Breast epithelium (tissue), 4 donors: ENCODE results near the gene ASPDH. TPM values are rescaled to one million over a fixed set of nuclear protein-coding genes. Genes with fewer than 3 reads are reported as not detected.

Experiments used
- DNase-seq, 2 donors: peaks; one replicate each; pipeline ENCODE4 v3.0.0-alpha.2; 2019; ENCODE audit warnings: low spot score in 2 of 2
- H3K27ac ChIP-seq, 2 donors: fragments of 200-600 bp; sonication (generic) in 1 of 2; one replicate each; pipeline ENCODE4 v1.5.1; 2016 to 2019; ENCODE audit warnings: mild to moderate bottlenecking in 1 of 2
- H3K27me3 ChIP-seq, 2 donors: fragments of 200-600 bp; sonication (generic) in 1 of 2; one replicate each; pipeline versions ENCODE4 v1.5.1 to v1.6.0; 2017 to 2019; ENCODE audit warnings: control low read depth in 1 of 2, mild to moderate bottlenecking in 1 of 2
- H3K36me3 ChIP-seq: fragments of 200-600 bp; one replicate; pipeline ENCODE4 v1.5.1; 2019
- H3K4me1 ChIP-seq, 2 donors: fragments of 200-600 bp; sonication (generic); one replicate each; pipeline ENCODE4 v1.5.1; 2016 to 2019; ENCODE audit warnings: control low read depth in 1 of 2
- H3K4me3 ChIP-seq, 3 donors: fragments of 200-600 bp; sonication (generic); 1 replicate in 2 of 3; 2 replicates in 1 of 3; pipeline ENCODE4 v1.5.1; 2016 to 2019; ENCODE audit warnings: mild to moderate bottlenecking in 3 of 3, moderate library complexity in 2 of 3
- H3K9me3 ChIP-seq, 2 donors: fragments of 200-600 bp; sonication (generic) in 1 of 2; one replicate each; pipeline ENCODE4 v1.5.1; 2016 to 2019; ENCODE audit warnings: control low read depth in 1 of 2
- POLR2A ChIP-seq: fragments of 450-650 bp; IDR thresholded peaks from one replicate; pipeline ENCODE4 v1.6.1; 2016; ENCODE audit warnings: antibody characterized with exemption, mild to moderate bottlenecking, moderate library complexity
- POLR2AphosphoS5 ChIP-seq, 3 donors: sonication (generic); formaldehyde crosslinking; IDR thresholded peaks; one replicate each; pipeline ENCODE4 v1.6.1; 2017; ENCODE audit warnings: antibody characterized with exemption in 3 of 3
- intact Hi-C: fragments of 100-400 bp; cut with DNase I; formaldehyde crosslinking; loops from one replicate; pipeline ENCODE4 v1.15.1; 2023; ENCODE audit warnings: low total_unique reads
- total RNA-seq, 3 donors: library from RNA; depleted of rRNA; stranded (reverse); fragments of >200 nt; gene quantifications; one replicate each; pipeline ENCODE4 v1.1.0, GENCODE V29; 2016
- TF ChIP-seq, protein P1 (sequence below), 3 donors: fragments of 450-650 bp; IDR thresholded peaks; one replicate each; pipeline ENCODE4 v1.5.1; 2016 to 2017; ENCODE audit warnings: antibody characterized with exemption in 3 of 3, mild to moderate bottlenecking in 3 of 3, moderate library complexity in 3 of 3

The ASPDH gene
- total RNA-seq, 3 donors from 2014 or later = not detected

DNA sequence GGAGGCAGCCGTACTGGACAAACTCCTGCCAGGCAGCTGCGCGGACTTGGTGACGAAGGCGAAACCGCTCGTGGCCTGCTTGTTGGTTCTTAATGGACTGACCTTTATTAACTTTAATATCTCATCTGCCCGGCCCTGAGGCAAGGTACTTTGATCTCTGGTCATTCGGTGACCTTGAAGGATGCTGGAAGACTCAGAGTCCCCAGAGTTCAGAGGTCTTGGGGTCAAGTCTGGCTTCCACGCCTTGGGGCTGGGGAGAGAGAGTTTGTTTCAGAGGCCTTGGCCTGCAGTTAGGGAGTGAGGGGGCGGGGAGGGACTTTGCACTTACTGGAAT is 47.0 kb downstream of the ASPDH start:
- Histone ChIP-seq H3K9me3 (no peaks in the 10 kb centered on the region), H3K4me3 (no peak overlapping the region), H3K27ac (no peak overlapping the region), H3K36me3 (no peaks in the 10 kb centered on the region), H3K27me3 (peaks cover 0 to 6% of the 10 kb centered on the region in 2 donors), H3K4me1 (no peaks in the 10 kb centered on the region)
- no peak for DNase-seq
- intact Hi-C loops = loop anchor here (5.0 kb wide), 1 partner anchor 401 kb away; no protein-coding TSS in a partner anchor
- TF ChIP-seq, protein P1, sequence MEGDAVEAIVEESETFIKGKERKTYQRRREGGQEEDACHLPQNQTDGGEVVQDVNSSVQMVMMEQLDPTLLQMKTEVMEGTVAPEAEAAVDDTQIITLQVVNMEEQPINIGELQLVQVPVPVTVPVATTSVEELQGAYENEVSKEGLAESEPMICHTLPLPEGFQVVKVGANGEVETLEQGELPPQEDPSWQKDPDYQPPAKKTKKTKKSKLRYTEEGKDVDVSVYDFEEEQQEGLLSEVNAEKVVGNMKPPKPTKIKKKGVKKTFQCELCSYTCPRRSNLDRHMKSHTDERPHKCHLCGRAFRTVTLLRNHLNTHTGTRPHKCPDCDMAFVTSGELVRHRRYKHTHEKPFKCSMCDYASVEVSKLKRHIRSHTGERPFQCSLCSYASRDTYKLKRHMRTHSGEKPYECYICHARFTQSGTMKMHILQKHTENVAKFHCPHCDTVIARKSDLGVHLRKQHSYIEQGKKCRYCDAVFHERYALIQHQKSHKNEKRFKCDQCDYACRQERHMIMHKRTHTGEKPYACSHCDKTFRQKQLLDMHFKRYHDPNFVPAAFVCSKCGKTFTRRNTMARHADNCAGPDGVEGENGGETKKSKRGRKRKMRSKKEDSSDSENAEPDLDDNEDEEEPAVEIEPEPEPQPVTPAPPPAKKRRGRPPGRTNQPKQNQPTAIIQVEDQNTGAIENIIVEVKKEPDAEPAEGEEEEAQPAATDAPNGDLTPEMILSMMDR (IDR thresholded peaks at IDR 0.05) = no peak
- TF ChIP-seq POLR2AphosphoS5 (IDR thresholded peaks at IDR 0.05) (no peak), POLR2A (no peak)

DNA sequence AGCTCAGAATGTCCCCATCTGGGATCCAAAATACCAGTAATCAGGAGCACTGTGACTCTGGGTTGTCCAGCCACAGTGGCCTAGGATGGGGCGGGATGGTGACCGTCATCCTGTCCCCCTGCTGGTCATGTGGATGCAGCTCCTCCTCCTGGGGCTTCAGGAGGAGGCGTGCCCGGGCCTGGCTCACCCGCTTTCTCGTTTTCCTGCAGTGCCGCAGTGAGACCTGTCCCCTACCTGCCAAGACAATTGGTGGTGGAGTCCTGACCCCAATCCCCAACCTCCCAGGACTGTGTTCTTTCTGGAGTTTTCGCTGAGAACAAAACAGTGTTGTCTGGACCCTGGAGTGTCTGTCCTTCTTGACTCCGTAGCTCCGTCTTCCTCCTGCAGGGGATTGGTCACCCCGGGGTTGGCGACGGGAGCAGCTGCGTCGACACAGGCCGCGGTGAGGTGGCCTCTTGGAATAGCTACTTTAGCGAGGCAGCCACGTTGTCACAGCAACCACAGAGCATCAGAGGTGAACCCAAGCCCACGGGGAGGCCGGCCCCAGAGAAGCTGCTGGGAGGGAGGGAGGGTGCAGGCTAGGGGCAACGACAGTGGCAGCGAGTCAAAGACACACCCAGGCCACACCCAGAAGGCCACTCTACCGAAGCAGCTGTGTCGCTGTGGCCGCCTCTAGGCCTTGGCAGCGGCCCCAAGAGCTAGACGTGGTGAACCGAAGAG is 47.6 kb downstream of the ASPDH start:
- H3K4me1 ChIP-seq = no peaks in the 10 kb centered on the region
- H3K36me3 ChIP-seq = no peaks in the 10 kb centered on the region
- intact Hi-C loops = loop anchor here (2.0 to 5.0 kb wide), 2 partner anchors 37 to 401 kb away; no protein-coding TSS in a partner anchor
- DNase-seq = no peak
- H3K4me3 ChIP-seq = no peak overlapping the region
- no peak overlapping the region for H3K27ac ChIP-seq
- no peaks in the 10 kb centered on the region for H3K9me3 ChIP-seq
- TF ChIP-seq, protein P1 (IDR thresholded peaks at IDR 0.05) = no peak
- no peak for TF ChIP-seq POLR2AphosphoS5 (IDR thresholded peaks at IDR 0.05)
- no peak for TF ChIP-seq POLR2A
- H3K27me3 ChIP-seq = peaks cover 0 to 9% of the 10 kb centered on the region in 2 donors

DNA sequence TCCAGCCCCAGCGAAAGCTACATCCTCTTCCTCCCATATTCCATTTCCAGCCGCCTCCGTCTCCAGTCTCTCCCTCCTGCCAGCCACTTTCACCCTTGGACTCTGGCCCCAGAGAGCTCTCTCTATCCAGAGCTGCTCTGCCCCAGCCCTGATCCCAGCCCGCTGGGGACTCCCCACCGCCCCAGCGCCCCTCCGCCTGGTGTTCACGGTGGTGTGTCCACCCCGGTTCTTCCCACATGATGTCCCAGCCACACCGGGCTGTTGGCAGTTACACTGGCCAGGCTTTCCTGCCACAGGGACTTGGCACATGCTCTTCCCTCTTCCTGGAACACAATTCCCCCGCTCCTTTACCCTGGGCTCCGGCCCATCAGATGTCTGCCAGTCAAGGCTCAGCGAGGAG is 48.7 kb downstream of the ASPDH start:
- TF ChIP-seq, protein P1 (IDR thresholded peaks at IDR 0.05) = no peak
- TF ChIP-seq POLR2A (no peak), POLR2AphosphoS5 (IDR thresholded peaks at IDR 0.05) (no peak)
- no peak overlapping the region for H3K4me3 ChIP-seq
- no peaks in the 10 kb centered on the region for H3K9me3 ChIP-seq
- no peak overlapping the region for H3K27ac ChIP-seq
- peaks cover 0 to 12% of the 10 kb centered on the region in 2 donors for H3K27me3 ChIP-seq
- intact Hi-C loops = loop anchor here (2.0 to 5.0 kb wide), 2 partner anchors 36 to 402 kb away; no protein-coding TSS in a partner anchor
- H3K4me1 ChIP-seq = no peaks in the 10 kb centered on the region
- no peaks in the 10 kb centered on the region for H3K36me3 ChIP-seq
- DNase-seq = no peak

DNA sequence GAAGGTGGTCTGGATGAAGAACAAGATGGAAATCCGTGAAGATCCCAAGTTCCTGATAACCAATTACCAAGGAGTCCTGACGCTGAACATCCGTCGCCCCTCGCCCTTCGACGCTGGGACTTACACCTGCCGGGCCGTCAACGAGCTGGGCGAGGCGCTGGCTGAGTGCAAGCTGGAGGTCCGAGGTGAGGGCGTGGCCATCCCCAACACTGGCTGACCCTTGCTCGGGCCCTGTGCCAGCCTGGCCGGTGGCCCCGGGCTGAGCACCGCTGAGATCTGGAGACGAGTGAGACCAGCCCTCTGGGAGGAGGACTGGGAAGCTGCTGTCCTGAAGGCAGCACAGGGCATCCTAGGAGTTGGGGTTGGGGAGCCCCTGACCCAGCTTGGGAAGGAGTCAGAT is 49.4 kb downstream of the ASPDH start:
- no peaks in the 10 kb centered on the region for H3K9me3 ChIP-seq
- H3K4me1 ChIP-seq = no peaks in the 10 kb centered on the region
- no peaks in the 10 kb centered on the region for H3K36me3 ChIP-seq
- H3K27ac ChIP-seq = no peak overlapping the region
- DNase-seq = no peak
- TF ChIP-seq, protein P1 (IDR thresholded peaks at IDR 0.05) = no peak
- TF ChIP-seq POLR2AphosphoS5 (IDR thresholded peaks at IDR 0.05) = no peak
- no peak for TF ChIP-seq POLR2A
- intact Hi-C loops = loop anchor here (2.0 kb wide), 1 partner anchor 36 kb away; no protein-coding TSS in a partner anchor
- no peak overlapping the region for H3K4me3 ChIP-seq
- peaks cover 0 to 17% of the 10 kb centered on the region in 2 donors for H3K27me3 ChIP-seq

DNA sequence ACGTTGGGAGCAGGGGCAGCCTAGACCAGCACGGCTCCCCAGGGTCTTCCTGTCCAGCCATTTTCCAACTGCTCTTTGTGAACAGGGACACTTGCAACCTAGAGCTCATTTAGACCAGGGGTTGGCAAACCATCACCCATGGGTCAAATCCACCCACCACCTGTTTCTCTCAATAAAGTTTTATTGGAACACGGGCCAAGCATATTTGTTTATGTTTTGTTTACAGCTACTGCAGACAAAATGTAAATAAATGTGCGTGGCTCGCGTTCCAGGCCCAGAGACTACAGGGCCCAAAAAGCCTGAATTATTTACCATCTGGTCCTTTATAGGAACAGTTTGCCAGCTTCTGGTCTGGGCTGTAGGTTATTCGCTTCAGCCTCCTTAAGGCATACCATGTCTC is 50.7 kb downstream of the ASPDH start:
- intact Hi-C loops = no loop called here
- H3K9me3 ChIP-seq = no peaks in the 10 kb centered on the region
- no peak overlapping the region for H3K27ac ChIP-seq
- TF ChIP-seq, protein P1 (IDR thresholded peaks at IDR 0.05) = no peak
- TF ChIP-seq POLR2AphosphoS5 (IDR thresholded peaks at IDR 0.05) (no peak), POLR2A (no peak)
- H3K36me3 ChIP-seq = no peaks in the 10 kb centered on the region
- H3K4me1 ChIP-seq = no peaks in the 10 kb centered on the region
- DNase-seq = no peak
- H3K27me3 ChIP-seq = peaks cover 0 to 28% of the 10 kb centered on the region in 2 donors
- H3K4me3 ChIP-seq = no peak overlapping the region
